Progenitor cell of endocrine pancreas (in vitro differentiated cells): ENCODE data around the gene ID1. TPM values are rescaled to one million over a fixed set of nuclear protein-coding genes. Genes with fewer than 3 reads are reported as not detected.

Source experiments
- DNase-seq: peaks from one replicate; pipeline ENCODE4 v3.0.0; 2021; ENCODE audit warnings: low spot score; ENCODE audit not compliant: unreplicated experiment
- H3K27ac Mint-ChIP-seq: 2 replicates; pipeline ENCODE4 v1.8.0; 2021; ENCODE audit warnings: mild to moderate bottlenecking, moderate library complexity, mixed read lengths
- H3K27me3 Mint-ChIP-seq: 2 replicates; pipeline ENCODE4 v1.8.0; 2021; ENCODE audit warnings: mixed read lengths
- H3K36me3 Mint-ChIP-seq: 2 replicates; pipeline ENCODE4 v1.8.0; 2022; ENCODE audit warnings: mixed read lengths; ENCODE audit not compliant: insufficient read depth
- H3K4me1 Mint-ChIP-seq: 2 replicates; pipeline ENCODE4 v1.8.0; 2021; ENCODE audit warnings: low read depth, mixed read lengths
- H3K4me3 Mint-ChIP-seq: 2 replicates; pipeline ENCODE4 v1.8.0; 2021; ENCODE audit warnings: low read depth, mild to moderate bottlenecking, moderate library complexity, mixed read lengths
- H3K9me3 Mint-ChIP-seq: 2 replicates; pipeline ENCODE4 v1.8.0; 2021; ENCODE audit warnings: low read depth, mixed read lengths
- CTCF ChIP-seq: fragments of 200-600 bp; sonication (generic); IDR thresholded peaks from one replicate; pipeline ENCODE4 v1.5.0; 2021; ENCODE audit warnings: antibody characterized with exemption, mild to moderate bottlenecking; ENCODE audit not compliant: unreplicated experiment
- total RNA-seq: library from RNA; stranded (reverse); gene quantifications from 2 replicates; pipeline ENCODE4 v1.2.1, GENCODE V29; 2021

Gene ID1
- total RNA-seq, 1 donor from 2014 or later: 322 TPM

DNA sequence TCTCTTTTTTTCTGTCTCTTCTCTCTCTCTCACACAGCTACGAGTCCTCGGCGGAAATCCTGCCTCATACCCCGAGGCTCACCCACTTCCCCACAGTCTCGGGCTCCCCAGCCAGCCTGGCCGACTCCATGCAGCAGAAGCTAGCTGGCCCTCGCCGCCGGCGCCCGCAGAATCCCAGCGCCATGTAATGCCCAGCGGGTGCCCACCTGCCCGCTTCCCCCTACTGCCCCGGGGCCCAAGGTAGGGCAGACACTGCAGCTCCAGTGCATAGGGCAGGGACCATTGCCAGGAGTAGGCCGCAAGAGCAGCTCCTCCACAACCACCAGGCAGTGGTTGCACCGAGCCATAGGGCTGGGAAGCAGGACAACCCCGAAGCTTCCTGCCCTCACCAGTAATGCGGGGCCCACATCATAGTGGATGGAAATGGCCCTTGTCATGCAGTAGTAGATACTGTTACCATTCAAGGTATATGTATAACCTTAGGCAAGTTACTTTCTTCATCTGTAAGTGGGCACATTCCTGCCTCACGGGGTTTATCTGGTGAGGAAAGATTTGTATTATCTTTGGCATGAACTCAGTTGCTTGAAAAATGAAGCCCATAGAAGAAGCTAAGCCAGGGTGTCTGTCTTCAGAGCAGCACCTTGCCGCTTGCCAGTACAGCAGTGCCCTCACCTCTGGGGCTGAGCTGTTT is 36.9 kb upstream of the ID1 start:
- no peak for DNase-seq
- H3K4me1 Mint-ChIP-seq: peaks cover 43% of the 10 kb centered on the region
- H3K27me3 Mint-ChIP-seq: no peaks in the 10 kb centered on the region
- H3K27ac Mint-ChIP-seq: peak overlapping the region; percentile 38
- TF ChIP-seq CTCF: no peak
- H3K36me3 Mint-ChIP-seq: peaks cover 12% of the 10 kb centered on the region
- H3K4me3 Mint-ChIP-seq: no peak overlapping the region
- H3K9me3 Mint-ChIP-seq: no peaks in the 10 kb centered on the region

DNA sequence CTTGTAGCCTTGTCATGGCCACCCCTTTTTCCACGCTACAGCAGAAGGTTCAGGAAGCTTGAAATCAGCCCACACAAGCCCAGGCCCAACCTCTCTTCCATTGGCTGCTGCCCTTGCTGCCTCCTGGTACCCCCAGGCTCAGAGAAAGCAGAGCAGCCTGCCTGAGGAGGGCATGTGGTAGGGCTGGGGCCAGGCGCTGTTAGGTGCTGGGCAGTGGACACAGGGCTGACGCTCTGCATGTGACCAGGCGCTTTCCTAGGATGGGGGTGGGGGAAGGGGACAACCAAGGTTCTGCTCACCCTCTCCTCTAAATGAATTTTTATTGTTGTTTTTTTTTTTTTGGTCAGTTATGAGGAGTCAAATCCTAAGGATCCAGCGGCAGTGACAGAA is 36.3 kb upstream of the ID1 start:
- Mint-ChIP-seq H3K36me3 (peaks cover 11% of the 10 kb centered on the region), H3K4me3 (no peak overlapping the region), H3K27me3 (no peaks in the 10 kb centered on the region), H3K27ac (peak overlapping the region; percentile 38), H3K4me1 (peaks cover 47% of the 10 kb centered on the region), H3K9me3 (no peaks in the 10 kb centered on the region)
- no peak for DNase-seq
- no peak for TF ChIP-seq CTCF

DNA sequence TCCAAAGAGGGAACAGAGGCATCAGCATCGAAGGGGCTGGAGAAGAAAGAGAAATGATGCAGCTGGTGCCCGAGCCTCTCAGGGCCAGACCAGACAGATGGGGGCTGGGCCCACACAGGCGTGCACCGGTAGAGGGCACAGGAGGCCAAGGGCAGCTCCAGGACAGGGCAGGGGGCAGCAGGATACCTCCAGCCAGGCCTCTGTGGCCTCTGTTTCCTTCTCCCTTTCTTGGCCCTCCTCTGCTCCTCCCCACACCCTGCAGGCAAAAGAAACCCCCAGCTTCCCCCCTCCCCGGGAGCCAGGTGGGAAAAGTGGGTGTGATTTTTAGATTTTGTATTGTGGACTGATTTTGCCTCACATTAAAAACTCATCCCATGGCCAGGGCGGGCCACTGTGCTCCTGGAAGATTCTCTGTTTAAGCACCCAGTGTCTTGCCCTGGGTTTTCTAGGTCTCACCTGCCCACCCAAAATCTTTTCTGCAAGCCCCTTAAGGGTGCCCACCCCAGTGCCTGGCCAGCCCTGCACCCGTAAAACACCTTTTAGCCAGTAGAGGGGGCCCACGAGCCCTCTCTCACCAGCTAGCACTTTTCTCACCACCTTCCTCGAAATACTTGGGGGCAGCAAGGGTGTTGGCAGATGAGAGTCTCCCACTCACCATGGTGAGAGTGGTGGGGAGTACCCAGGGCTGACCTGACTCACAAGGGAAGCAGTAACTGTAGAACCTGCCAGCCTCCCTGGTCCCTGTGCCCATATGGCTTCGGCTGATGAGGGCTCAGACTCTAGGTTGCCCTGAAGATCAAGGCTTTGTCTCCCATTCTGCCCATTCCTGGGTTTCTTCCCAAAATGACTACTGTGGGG is 35.7 kb upstream of the ID1 start:
- peak; percentile 94 for TF ChIP-seq CTCF
- peak; percentile 75 for DNase-seq
- peak overlapping the region; percentile 38 for H3K27ac Mint-ChIP-seq
- peaks cover 7% of the 10 kb centered on the region for H3K36me3 Mint-ChIP-seq
- peaks cover 52% of the 10 kb centered on the region for H3K4me1 Mint-ChIP-seq
- H3K9me3 Mint-ChIP-seq: no peaks in the 10 kb centered on the region
- no peak overlapping the region for H3K4me3 Mint-ChIP-seq
- H3K27me3 Mint-ChIP-seq: no peaks in the 10 kb centered on the region

DNA sequence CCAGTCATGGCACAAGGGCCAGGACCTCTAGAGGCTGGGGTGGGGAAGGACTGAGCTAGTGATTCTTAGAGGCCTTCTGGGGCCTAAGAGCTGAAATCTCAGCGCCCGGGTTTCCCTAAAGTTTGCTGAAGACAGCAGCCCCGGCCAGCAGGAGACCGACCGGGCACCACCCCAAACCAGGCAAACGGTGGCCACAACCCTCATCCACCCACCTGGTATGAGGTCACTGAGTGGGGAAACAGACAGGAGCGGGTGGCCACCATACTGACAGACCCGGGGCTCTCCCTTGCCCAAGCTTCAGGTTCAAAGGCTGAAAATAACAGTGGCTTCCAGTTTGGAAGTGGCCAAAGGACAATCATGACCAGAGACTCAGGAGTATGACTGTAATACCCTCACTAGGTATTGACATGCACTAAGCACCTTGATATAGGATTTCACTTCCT is 35.0 kb upstream of the ID1 start:
- peak overlapping the region; percentile 38 for H3K27ac Mint-ChIP-seq
- no peaks in the 10 kb centered on the region for H3K9me3 Mint-ChIP-seq
- DNase-seq: no peak
- peaks cover 52% of the 10 kb centered on the region for H3K4me1 Mint-ChIP-seq
- peaks cover 5% of the 10 kb centered on the region for H3K36me3 Mint-ChIP-seq
- no peaks in the 10 kb centered on the region for H3K27me3 Mint-ChIP-seq
- H3K4me3 Mint-ChIP-seq: no peak overlapping the region
- no peak for TF ChIP-seq CTCF

GRCh38 chr20:31570735-31571617 is 34.1 kb upstream of the ID1 start:
- TF ChIP-seq CTCF: no peak
- peaks cover 52% of the 10 kb centered on the region for H3K4me1 Mint-ChIP-seq
- no peaks in the 10 kb centered on the region for H3K27me3 Mint-ChIP-seq
- no peak overlapping the region for H3K4me3 Mint-ChIP-seq
- peak overlapping the region; percentile 95 for H3K27ac Mint-ChIP-seq
- peaks cover 2% of the 10 kb centered on the region for H3K36me3 Mint-ChIP-seq
- no peak for DNase-seq
- no peaks in the 10 kb centered on the region for H3K9me3 Mint-ChIP-seq
